GM10266 (cell line): Measurements from ENCODE around the gene AFF2.

Source experiments
- DNase-seq: peaks from one replicate; pipeline ENCODE4 v3.0.0; 2012; ENCODE audit errors: extremely low spot score
- TF ChIP-seq, protein P1 (sequence below): IDR thresholded peaks from 2 replicates; pipeline ENCODE4 v1.5.1; 2012; ENCODE audit warnings: mild to moderate bottlenecking, low read depth; ENCODE audit not compliant: control insufficient read depth, insufficient read depth; ENCODE audit errors: missing control alignments

Gene AFF2

GRCh38 chrX:148513661-148514060 is 13.2 kb downstream of the AFF2 start:
- DNase-seq: no peak
- TF ChIP-seq, protein P1, sequence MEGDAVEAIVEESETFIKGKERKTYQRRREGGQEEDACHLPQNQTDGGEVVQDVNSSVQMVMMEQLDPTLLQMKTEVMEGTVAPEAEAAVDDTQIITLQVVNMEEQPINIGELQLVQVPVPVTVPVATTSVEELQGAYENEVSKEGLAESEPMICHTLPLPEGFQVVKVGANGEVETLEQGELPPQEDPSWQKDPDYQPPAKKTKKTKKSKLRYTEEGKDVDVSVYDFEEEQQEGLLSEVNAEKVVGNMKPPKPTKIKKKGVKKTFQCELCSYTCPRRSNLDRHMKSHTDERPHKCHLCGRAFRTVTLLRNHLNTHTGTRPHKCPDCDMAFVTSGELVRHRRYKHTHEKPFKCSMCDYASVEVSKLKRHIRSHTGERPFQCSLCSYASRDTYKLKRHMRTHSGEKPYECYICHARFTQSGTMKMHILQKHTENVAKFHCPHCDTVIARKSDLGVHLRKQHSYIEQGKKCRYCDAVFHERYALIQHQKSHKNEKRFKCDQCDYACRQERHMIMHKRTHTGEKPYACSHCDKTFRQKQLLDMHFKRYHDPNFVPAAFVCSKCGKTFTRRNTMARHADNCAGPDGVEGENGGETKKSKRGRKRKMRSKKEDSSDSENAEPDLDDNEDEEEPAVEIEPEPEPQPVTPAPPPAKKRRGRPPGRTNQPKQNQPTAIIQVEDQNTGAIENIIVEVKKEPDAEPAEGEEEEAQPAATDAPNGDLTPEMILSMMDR: no peak

DNA sequence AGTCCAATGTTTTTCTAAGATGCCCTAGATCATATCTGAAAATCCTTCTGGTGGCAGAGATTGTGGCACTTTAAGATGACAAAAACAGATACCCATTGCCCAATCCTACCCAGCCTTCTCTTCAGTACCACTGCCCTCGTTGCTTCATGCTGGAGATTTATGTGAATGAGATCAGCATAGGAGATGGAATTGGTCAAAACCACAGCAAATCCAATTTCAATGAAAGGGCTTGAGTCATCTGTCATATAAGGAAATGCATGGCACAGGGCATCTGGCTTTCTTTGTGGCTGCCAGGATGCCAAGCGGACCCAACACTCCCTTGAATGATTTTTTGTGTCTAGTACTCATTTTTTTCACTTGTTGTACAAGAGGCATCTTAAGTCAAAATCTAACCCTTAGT is 16.8 kb downstream of the AFF2 start:
- no peak for DNase-seq

GRCh38 chrX:148522006-148522405 is 21.6 kb downstream of the AFF2 start:
- TF ChIP-seq, protein P1: no peak
- no peak for DNase-seq

More for the DNA sequence above, 16.8 kb downstream of the AFF2 start:
- TF ChIP-seq, protein P1: no peak

DNA sequence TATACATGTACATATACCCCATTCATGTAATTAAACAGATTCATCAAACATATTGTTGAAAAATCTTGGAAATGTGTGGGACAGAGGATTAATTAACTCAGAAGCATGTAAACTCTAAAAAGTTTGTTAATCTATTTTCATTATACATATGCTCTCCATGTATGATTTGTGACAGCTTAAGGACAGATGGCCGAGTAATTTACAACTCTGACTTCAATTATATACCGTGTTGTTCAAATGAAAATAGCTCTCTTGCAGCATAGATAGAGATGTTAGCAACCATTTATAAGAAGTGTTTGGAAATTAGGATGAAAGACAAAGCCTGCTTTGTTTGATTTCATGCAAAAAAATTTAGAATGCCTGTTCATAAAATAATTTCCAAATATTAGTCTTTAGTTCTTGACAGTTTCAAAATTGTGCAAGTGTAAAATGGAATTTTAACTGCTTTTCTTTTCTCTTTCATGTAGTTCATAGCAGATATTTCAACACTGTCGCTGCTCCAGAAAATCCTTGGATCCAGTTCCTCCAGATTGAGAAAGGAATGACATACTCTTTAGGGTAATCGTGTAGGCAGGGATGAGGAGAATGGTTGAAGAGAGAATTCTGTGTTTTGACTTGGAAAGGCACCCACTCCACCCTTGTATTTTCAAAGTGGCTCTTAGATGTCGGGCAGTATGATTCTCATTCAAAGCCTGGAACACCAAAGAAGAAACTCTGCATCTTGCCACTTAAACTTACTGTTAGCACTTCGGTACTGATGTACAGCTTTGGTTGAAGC is 23.1 kb downstream of the AFF2 start:
- TF ChIP-seq, protein P1: no peak
- no peak for DNase-seq

DNA sequence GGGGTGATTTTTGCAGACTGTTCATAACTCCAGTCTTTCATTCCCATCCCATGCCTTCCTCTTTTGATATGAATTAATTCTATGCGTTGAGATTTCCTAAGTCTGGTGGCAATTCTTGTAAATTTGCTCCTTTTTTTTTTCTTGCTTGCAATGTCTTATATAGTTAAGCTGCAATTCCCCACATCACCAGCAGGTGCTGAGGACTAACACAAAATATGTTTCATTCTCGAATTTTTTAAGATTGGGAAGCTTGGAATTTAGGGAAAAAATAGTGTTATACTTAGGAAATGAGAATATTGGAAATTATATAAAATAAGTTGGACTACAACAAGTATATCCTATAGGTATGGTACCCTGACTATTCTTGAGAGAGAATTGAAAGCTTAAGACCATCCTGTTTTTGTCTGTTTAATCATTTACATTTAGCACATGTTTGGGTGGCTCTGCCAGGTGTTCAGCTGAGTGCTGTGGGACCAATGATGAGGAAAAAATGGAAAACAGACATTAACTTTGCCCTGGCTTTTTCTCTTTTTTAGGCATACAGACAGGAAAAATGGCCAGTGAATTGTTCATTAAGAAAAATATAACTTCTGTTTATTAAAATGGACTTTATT is 30.2 kb downstream of the AFF2 start:
- no peak for DNase-seq
- TF ChIP-seq, protein P1: peak; percentile 41

DNA sequence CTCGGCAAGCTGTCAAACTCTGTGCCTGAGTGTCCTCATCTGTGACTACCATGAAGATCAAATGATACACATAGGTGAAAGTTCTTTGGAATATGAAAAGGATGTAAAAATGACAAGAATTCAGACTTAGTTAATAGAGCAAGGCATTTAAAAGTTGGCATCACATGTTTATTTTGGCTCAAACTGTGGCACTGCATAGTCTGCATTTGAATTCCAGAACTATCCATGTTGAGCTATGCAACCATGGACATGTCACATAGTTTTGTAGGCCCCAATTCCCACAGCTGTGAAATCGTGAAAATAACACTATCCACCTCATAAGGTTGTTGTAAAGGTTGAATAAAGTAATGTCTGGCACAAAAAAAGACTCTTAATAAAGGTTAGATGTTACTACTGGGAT is 33.9 kb downstream of the AFF2 start:
- TF ChIP-seq, protein P1: no peak

GRCh38 chrX:148535639-148536038 is 35.2 kb downstream of the AFF2 start:
- DNase-seq: no peak
- TF ChIP-seq, protein P1: no peak

More for the DNA sequence above, 33.9 kb downstream of the AFF2 start:
- DNase-seq: no peak
